GM12892 (cell line): ENCODE data around the gene RANBP17.

Experiments used
- POLR2A ChIP-seq: IDR thresholded peaks from 2 replicates; pipeline ENCODE4 v1.6.1; 2011; ENCODE audit warnings: low read depth, low read length, control low read depth
- POLR2AphosphoS5 ChIP-seq: IDR thresholded peaks from 2 replicates; pipeline ENCODE4 v1.6.1; 2011; ENCODE audit warnings: low read depth, low read length, control low read depth
- TAF1 ChIP-seq: IDR thresholded peaks from 2 replicates; pipeline ENCODE4 v1.6.1; 2011; ENCODE audit warnings: low read depth, mild to moderate bottlenecking, control low read depth, low read length, borderline replicate concordance

- TF ChIP-seq POLR2A (no peak), POLR2AphosphoS5 (no peak), TAF1 (no peak)
Observed at GRCh38 chr5:171152382-171152781, 290.6 kb downstream of the RANBP17 start.
